ENCODE results near the gene ADAM19.
A peak's percentile ranks its signal among the peaks of the same experiment; 100 is the strongest.

Gene ADAM19

GRCh38 chr5:157575381-157576020 lies at the start of gene ADAM19:
TSS of gene ADAM19 (minus strand) at chr5:157575775. CDS start at chr5:157575696, 79 bp downstream.
- Histone ChIP-seq H3K36me3 (ENCODE audit: insufficient read depth, low read length) (no peaks in the 10 kb centered on the region), H3K4me1 (ENCODE audit: insufficient read depth, low read length) (peaks cover 13% of the 10 kb centered on the region), H3K9me3 (ENCODE audit: control insufficient read depth, insufficient read depth, low read length) (no peaks in the 10 kb centered on the region), H3K9ac (ENCODE audit: low read depth, low read length) (peak within 1 kb of the TSS; percentile 90)

DNA sequence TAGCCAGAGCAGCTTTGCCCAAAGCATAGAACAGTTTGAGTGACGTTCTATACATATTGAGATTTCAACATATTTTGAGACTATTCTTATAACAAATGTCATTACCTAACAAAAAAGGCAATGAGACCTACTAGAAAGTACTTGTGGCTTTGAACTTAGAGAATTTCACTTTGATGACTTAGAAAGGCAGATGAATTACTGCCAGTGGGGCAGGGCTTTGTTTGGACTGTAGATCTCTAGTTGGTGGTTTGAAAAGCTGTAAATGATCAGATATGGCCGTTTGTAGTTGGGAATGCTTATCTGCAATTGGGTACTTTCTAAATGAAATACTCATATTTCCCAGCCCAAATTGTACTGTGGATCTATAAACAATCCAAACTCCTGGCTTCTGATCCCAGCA lies 48.6 kb upstream of the ADAM19 start:
- Histone ChIP-seq H3K9me3 (ENCODE audit: control insufficient read depth, insufficient read depth, low read length) (no peaks in the 10 kb centered on the region), H3K4me1 (ENCODE audit: insufficient read depth, low read length) (no peaks in the 10 kb centered on the region), H3K9ac (ENCODE audit: low read depth, low read length) (no peak overlapping the region), H3K36me3 (ENCODE audit: insufficient read depth, low read length) (no peaks in the 10 kb centered on the region)

- Histone ChIP-seq H3K36me3 (ENCODE audit: insufficient read depth, low read length) (no peaks in the 10 kb centered on the region), H3K4me1 (ENCODE audit: insufficient read depth, low read length) (no peaks in the 10 kb centered on the region), H3K9ac (ENCODE audit: low read depth, low read length) (no peak overlapping the region), H3K9me3 (ENCODE audit: control insufficient read depth, insufficient read depth, low read length) (no peaks in the 10 kb centered on the region)
Measured at GRCh38 chr5:157620776-157621175, 45.2 kb upstream of the ADAM19 start.

DNA sequence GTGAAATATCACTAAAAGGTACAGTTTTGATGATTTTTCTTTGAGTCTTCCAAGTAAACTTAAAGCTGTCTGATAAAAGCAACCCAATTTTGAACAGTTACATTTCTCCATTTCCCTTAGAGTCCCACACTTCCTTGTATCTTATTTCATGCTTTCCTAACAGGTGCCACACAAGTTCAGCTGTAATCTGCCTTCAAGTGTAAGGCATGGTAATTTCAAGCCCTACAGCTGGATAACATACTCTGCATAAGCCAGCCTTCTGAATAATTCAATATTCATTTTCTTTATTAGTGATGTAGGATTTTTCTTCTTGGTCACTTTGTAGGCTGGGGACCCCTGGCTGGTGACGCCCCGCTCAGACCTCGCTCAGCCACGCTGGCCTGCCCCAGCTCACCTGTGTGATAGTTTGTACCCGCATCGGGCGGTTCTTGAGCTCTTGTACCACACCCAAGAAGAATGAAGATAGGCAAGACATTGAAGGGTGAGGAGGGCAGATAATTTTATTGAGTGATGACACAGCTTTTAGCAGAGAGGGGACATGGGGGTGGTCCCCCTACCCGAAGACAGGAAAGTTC lies 42.7 kb upstream of the ADAM19 start:
- no peak overlapping the region for H3K9ac ChIP-seq (ENCODE audit: low read depth, low read length)

GRCh38 chr5:157616785-157617184 lies 41.2 kb upstream of the ADAM19 start:
- Histone ChIP-seq H3K9ac (ENCODE audit: low read depth, low read length) (no peak overlapping the region), H3K36me3 (ENCODE audit: insufficient read depth, low read length) (no peaks in the 10 kb centered on the region), H3K4me1 (ENCODE audit: insufficient read depth, low read length) (no peaks in the 10 kb centered on the region), H3K9me3 (ENCODE audit: control insufficient read depth, insufficient read depth, low read length) (no peaks in the 10 kb centered on the region)

More for the DNA sequence above, 42.7 kb upstream of the ADAM19 start:
- Histone ChIP-seq H3K9me3 (ENCODE audit: control insufficient read depth, insufficient read depth, low read length) (no peaks in the 10 kb centered on the region), H3K36me3 (ENCODE audit: insufficient read depth, low read length) (no peaks in the 10 kb centered on the region), H3K4me1 (ENCODE audit: insufficient read depth, low read length) (no peaks in the 10 kb centered on the region)

DNA sequence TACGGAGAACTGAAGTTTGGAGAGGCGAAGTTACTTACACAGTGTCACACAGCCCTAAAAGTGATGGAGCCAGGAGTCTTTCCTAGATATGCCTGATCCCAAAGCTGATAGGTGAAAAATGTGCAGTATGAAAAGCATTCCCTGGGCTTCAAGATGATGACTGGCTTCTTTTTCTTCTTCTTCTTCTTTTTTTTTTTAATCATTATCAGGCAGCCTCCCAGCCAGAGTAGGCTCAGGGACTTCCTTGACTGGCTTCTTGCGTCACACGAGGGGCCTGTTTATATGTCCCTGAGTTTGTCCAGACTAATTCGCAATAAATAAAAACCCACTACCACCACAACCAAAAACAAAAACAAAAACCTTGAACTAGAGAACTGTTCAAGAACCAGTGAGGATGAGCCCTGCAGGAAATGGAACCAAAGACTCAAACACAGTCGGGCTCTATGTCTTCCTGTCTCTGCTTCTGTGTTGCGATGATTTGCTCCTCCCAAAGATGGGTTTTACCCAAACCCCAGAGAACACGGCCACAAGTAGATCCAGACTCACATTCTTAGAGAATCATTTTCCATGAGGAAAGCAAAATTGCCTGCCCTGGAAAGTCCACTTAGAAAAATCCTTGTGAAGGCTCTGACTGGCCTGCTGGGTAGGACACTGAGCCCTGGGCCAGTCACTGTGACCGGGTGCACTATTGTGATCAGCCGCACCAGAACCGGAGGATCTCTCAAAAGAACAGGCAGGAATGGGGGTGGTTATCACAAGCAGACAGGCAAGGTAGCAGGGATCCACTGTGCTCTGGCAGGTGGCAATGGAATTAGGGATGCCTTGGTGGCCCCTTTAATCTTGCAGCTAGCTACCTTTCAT lies 38.0 kb upstream of the ADAM19 start:
- no peaks in the 10 kb centered on the region; the same call in 1 of the 2 replicates for H3K9me3 ChIP-seq (ENCODE audit: control insufficient read depth, insufficient read depth, low read length)
- no peaks in the 10 kb centered on the region for H3K4me1 ChIP-seq (ENCODE audit: insufficient read depth, low read length)
- H3K9ac ChIP-seq (ENCODE audit: low read depth, low read length), result no peak overlapping the region
- H3K36me3 ChIP-seq (ENCODE audit: insufficient read depth, low read length), result no peaks in the 10 kb centered on the region

GRCh38 chr5:157612581-157612980 lies 37.0 kb upstream of the ADAM19 start:
- Histone ChIP-seq H3K9ac (ENCODE audit: low read depth, low read length) (no peak overlapping the region), H3K9me3 (ENCODE audit: control insufficient read depth, insufficient read depth, low read length) (no peaks in the 10 kb centered on the region; the same call in 1 of the 2 replicates), H3K36me3 (ENCODE audit: insufficient read depth, low read length) (no peaks in the 10 kb centered on the region), H3K4me1 (ENCODE audit: insufficient read depth, low read length) (no peaks in the 10 kb centered on the region)

DNA sequence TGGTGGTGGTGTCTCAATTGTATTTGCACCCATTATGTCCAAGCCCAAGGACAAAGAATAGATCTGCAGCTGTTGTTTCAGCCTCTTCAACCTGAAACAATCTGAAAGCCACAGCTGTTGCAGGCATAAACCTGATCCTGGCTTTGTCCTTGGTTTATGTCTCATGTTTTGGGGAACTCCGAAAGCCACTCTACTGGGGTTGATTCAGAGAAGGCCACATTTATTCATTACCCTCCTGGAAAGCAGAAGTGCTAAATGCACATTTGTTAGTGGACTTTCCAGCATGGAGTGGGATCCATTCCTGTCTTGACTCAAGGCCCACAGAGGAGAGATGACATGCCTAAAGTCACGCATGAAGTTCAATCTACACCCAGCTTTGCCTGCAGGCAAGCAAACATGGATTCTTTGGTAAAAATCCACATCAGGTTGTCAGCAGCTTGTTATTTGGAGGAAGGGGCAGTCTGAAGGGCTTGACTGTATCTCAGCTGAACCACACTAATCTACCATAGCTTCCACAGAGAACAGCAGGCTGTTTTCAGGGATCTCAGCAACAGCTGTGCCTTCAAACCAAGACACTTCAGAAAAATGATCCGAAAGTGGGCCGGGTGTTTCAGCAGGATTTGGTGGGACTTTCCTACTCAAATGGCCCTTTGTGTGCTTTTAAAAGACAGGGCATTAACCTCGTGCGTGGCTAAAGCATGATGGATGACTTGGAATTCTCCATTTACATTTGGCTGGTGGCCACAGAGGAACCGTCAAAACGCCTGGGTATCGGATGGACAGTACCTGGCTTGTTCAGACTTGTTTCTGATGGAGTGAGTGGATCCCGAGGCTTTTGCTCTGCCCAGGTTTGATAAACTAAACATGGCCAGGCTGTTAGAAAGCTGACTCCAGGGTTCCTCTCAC lies 36.2 kb upstream of the ADAM19 start:
- no peaks in the 10 kb centered on the region for H3K4me1 ChIP-seq (ENCODE audit: insufficient read depth, low read length)
- H3K9me3 ChIP-seq (ENCODE audit: control insufficient read depth, insufficient read depth, low read length), result no peaks in the 10 kb centered on the region; the same call in 1 of the 2 replicates
- H3K9ac ChIP-seq (ENCODE audit: low read depth, low read length), result no peak overlapping the region
- H3K36me3 ChIP-seq (ENCODE audit: insufficient read depth, low read length), result no peaks in the 10 kb centered on the region

DNA sequence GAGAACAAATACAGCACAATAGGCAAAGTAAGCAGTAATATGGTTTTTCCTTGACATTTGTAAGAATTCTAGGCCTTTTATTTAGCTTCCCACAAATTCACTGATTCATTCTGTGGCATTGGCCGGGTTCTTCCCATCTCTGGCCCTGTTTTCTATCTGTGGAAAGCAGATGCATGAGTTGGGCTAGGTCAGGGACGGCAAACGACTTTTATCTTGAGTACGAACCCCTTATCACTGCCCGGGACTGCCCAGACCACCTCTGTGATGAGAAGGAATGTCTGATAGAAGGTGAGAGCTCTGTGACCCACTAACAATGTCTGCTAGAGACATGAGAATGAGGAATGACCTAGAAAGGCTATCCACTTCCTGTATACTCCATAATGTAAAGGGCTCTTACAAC lies 35.4 kb upstream of the ADAM19 start:
- Histone ChIP-seq H3K9me3 (ENCODE audit: control insufficient read depth, insufficient read depth, low read length) (no peaks in the 10 kb centered on the region; the same call in 1 of the 2 replicates), H3K9ac (ENCODE audit: low read depth, low read length) (no peak overlapping the region), H3K4me1 (ENCODE audit: insufficient read depth, low read length) (no peaks in the 10 kb centered on the region), H3K36me3 (ENCODE audit: insufficient read depth, low read length) (no peaks in the 10 kb centered on the region)

DNA sequence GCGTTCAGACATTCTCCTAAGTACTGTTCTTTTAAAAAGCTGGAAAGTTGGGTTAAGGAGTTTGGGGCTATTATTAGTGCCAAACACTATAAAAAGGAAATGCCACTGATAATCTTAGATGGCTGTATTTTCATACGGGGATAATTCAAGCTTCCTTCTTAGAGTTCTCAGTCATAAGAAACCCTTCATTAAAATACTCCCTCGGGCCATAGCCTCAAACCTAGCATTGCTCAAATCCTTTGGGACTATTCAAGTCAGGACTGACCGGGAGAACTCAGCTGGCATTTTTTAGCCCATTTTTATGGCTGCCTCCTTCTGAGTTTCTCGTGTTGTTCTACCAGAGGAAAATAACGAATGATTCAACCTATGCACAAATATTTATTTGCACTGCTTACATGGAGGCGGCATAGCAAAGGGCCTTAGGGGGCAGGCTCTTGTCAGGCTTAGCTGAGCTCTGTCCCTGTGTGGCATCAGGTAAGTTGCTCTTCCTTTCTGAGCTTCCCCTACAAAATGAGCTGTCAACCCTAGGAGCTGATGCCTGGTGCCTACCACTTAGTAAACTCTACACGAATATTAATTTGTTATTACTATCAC lies 33.5 kb upstream of the ADAM19 start:
- Histone ChIP-seq H3K36me3 (ENCODE audit: insufficient read depth, low read length) (no peaks in the 10 kb centered on the region), H3K4me1 (ENCODE audit: insufficient read depth, low read length) (no peaks in the 10 kb centered on the region), H3K9me3 (ENCODE audit: control insufficient read depth, insufficient read depth, low read length) (no peaks in the 10 kb centered on the region; the same call in 1 of the 2 replicates), H3K9ac (ENCODE audit: low read depth, low read length) (no peak overlapping the region)

DNA sequence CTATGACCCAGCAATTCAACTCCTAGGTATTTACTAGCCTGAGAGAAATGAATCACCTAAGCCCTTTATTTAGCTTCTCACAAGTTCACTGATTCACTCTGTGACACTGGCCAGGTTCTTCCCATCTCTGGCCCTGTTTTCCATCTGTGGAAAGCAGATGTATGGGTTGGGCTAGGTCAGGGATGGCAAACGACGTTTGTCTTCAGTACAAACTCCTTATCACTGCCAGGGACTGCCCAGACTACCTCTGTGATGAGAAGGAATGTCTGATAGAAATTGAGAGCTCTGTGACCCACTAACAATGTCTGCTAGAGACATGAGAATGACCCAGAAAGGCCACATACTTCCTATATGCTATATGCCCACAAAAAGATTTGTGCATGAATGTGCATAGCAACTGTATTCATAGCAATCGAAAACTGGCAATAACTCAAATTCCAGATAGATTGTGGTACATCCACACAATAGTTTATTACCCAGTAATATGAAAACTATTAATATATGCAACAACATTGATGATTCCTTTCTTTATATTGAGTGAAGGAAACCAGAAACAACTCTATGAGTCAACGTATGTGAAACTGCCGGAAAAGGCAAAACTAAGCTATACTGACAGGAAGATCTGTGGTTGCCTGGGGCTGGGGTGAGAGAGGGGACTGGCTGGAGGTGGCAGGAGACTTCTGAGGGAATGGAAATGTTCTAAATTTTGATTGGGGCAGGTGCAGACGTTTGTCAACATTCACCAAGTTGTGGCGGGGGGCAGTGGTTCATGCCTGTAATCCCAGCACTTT lies 32.0 kb upstream of the ADAM19 start:
- H3K36me3 ChIP-seq (ENCODE audit: insufficient read depth, low read length), result no peaks in the 10 kb centered on the region
- H3K9me3 ChIP-seq (ENCODE audit: control insufficient read depth, insufficient read depth, low read length), result no peaks in the 10 kb centered on the region; the same call in 1 of the 2 replicates
- H3K4me1 ChIP-seq (ENCODE audit: insufficient read depth, low read length), result no peaks in the 10 kb centered on the region
- H3K9ac ChIP-seq (ENCODE audit: low read depth, low read length), result no peak overlapping the region

DNA sequence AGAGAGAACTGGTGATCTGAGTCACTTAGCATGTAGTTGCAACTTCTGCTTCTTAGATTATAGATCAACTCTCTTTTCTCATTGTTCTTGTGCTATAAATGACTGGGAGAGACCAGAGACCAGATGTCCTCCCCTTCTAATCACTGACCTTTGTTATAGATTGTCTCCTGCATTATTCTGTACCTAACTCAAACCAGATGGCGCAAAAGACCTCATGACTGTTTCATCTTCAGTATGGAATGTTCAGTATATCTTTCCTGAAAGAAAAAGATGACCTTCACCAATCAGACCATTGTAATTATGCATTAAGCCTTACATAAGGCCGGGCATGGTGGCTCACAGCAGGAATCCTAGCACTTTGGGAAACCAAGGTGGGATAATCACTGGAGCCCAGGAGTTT lies 30.5 kb upstream of the ADAM19 start:
- Histone ChIP-seq H3K9me3 (ENCODE audit: control insufficient read depth, insufficient read depth, low read length) (no peaks in the 10 kb centered on the region; the same call in 1 of the 2 replicates), H3K36me3 (ENCODE audit: insufficient read depth, low read length) (no peaks in the 10 kb centered on the region), H3K4me1 (ENCODE audit: insufficient read depth, low read length) (no peaks in the 10 kb centered on the region), H3K9ac (ENCODE audit: low read depth, low read length) (no peak overlapping the region)

Measured in ES-I3 (cell line).